A549 (cell line): ENCODE measurements around the gene PUDP. TPM values are rescaled to one million over a fixed set of nuclear protein-coding genes. Genes with fewer than 3 reads are reported as not detected.

Experiments
- ATAC-seq, 2 experiments: fragments of 200-7000 bp in 1 of 2; fragments of >200 bp in 1 of 2; cut with Nextera tagmentation in 1 of 2; cut with Tn5 transposase in 1 of 2; 3 replicates each; pipeline versions ENCODE4 v1.8.0 to v1.9.1; 2018 to 2020; ENCODE audit warnings: mild to moderate bottlenecking in 1 of 2, moderate library complexity in 1 of 2
- CTCF ChIA-PET: fragments of 300-600 bp; sonication (Branson Sonifier 250); formaldehyde crosslinking; extraction: SDS; loops from one replicate; lab custom pipeline; 2021; ENCODE audit warnings: antibody characterized with exemption, inconsistent platforms; lab: Yijun Ruan, JAX
- POLR2A ChIA-PET: fragments of 350-600 bp; formaldehyde crosslinking; extraction: SDS; loops from one replicate; lab custom pipeline; 2021; ENCODE audit warnings: antibody characterized with exemption, inconsistent platforms; lab: Yijun Ruan, JAX
- DNase-seq, 2 experiments: peaks; one replicate each; pipeline versions ENCODE4 v3.0.0 to v3.0.0-alpha.2; 2011 to 2016; ENCODE audit warnings: low read depth in 1 of 2, low spot score in 1 of 2
- FAIRE-seq: peaks from 2 replicates; lab custom pipeline; 2011; peaks lifted over from hg19 to GRCh38; lab: Jason Lieb, UNC
- H3K27ac ChIP-seq, 2 experiments: fragments of >200 bp; sonication (Bioruptor Twin); formaldehyde crosslinking; 3 replicates each; pipeline ENCODE4 v1.5.1; 2016 to 2017
- H3K4me1 ChIP-seq: fragments of >200 bp; sonication (Bioruptor Twin); formaldehyde crosslinking; 3 replicates; pipeline ENCODE4 v1.6.1; 2016
- H3K4me2 ChIP-seq: fragments of >200 bp; sonication (Bioruptor Twin); formaldehyde crosslinking; 3 replicates; pipeline ENCODE4 v1.6.1; 2016
- H3K4me3 ChIP-seq: fragments of >200 bp; sonication (Bioruptor Twin); formaldehyde crosslinking; 3 replicates; pipeline ENCODE4 v1.5.1; 2016
- H3K9me3 ChIP-seq: fragments of >200 bp; sonication (Bioruptor Twin); formaldehyde crosslinking; 3 replicates; pipeline ENCODE4 v1.6.1; 2016
- CBX2 ChIP-seq: fragments of 200-600 bp; sonication (generic); IDR thresholded peaks from 2 replicates; pipeline ENCODE4 v1.6.1; 2016; ENCODE audit warnings: low read depth, mild to moderate bottlenecking, borderline replicate concordance
- CBX8 ChIP-seq: fragments of 200-600 bp; sonication (generic); IDR thresholded peaks from 2 replicates; pipeline ENCODE4 v1.6.1; 2016
- CHD2 ChIP-seq: fragments of 150-350 bp; IDR thresholded peaks from 2 replicates; pipeline ENCODE4 v1.6.1; 2014; ENCODE audit warnings: low read length; ENCODE audit not compliant: partially characterized antibody
- EHF ChIP-seq: fragments of 250-450 bp; sonication (Bioruptor Pico); IDR thresholded peaks from 2 replicates; pipeline ENCODE4 v1.5.0; 2020; ENCODE audit warnings: mild to moderate bottlenecking
- ELK1 ChIP-seq: fragments of 150-350 bp; IDR thresholded peaks from 2 replicates; pipeline ENCODE4 v1.6.1; 2014; ENCODE audit warnings: low read depth, mild to moderate bottlenecking, low read length
- EP300 ChIP-seq, 2 experiments: fragments of >200 bp; sonication (Bioruptor Twin); formaldehyde crosslinking; IDR thresholded peaks; 2 replicates in 1 of 2; 3 replicates in 1 of 2; pipeline ENCODE4 v1.6.1; 2016 to 2017
- ESRRA ChIP-seq: fragments of 150-350 bp; IDR thresholded peaks from 2 replicates; pipeline ENCODE4 v1.6.1; 2014; ENCODE audit warnings: mild to moderate bottlenecking, low read length, borderline replicate concordance
- FOSL2 ChIP-seq, 2 experiments: fragments of 450-650 bp in 1 of 2; fragments of >200 bp in 1 of 2; sonication (Bioruptor Twin) in 1 of 2; formaldehyde crosslinking; IDR thresholded peaks; 2 replicates each; pipeline versions ENCODE4 v1.5.0 to v1.6.1; 2016 to 2020; ENCODE audit warnings: mild to moderate bottlenecking in 1 of 2, moderate library complexity in 1 of 2
- GATA3 ChIP-seq: IDR thresholded peaks from 2 replicates; pipeline ENCODE4 v1.6.1; 2012; ENCODE audit warnings: borderline replicate concordance
- HDAC2 ChIP-seq: fragments of 200-600 bp; sonication (generic); IDR thresholded peaks from 2 replicates; pipeline ENCODE4 v1.6.1; 2016
- HOXB13 ChIP-seq: fragments of 250-450 bp; sonication (Bioruptor Pico); IDR thresholded peaks from 2 replicates; pipeline ENCODE4 v1.5.0; 2020; ENCODE audit warnings: low read depth, mild to moderate bottlenecking, moderate library complexity
- JUNB ChIP-seq: fragments of >200 bp; sonication (Bioruptor Twin); formaldehyde crosslinking; IDR thresholded peaks from 2 replicates; pipeline ENCODE4 v1.6.1; 2016
- NFE2L2 ChIP-seq: fragments of 150-350 bp; conservative IDR thresholded peaks from 2 replicates; pipeline ENCODE4 v1.6.1; 2014; ENCODE audit warnings: low read length
- RARB ChIP-seq: fragments of 250-450 bp; sonication (Bioruptor Pico); IDR thresholded peaks from 2 replicates; pipeline ENCODE4 v1.8.0; 2021; ENCODE audit warnings: mild to moderate bottlenecking, moderate library complexity
- TFCP2L1 ChIP-seq: fragments of 250-450 bp; sonication (Bioruptor Pico); IDR thresholded peaks from 2 replicates; pipeline ENCODE4 v1.5.0; 2021; ENCODE audit warnings: mild to moderate bottlenecking
- ZNF302 ChIP-seq: fragments of 250-450 bp; sonication (Bioruptor Pico); IDR thresholded peaks from 2 replicates; pipeline ENCODE4 v1.9.0; 2021; ENCODE audit warnings: inconsistent platforms, mild to moderate bottlenecking, moderate library complexity
- ZSCAN20 ChIP-seq: fragments of 250-450 bp; sonication (Bioruptor Pico); IDR thresholded peaks from 2 replicates; pipeline ENCODE4 v1.8.0; 2022; ENCODE audit warnings: mild to moderate bottlenecking, moderate library complexity
- WGBS: methylation state at CpG from one replicate; pipeline ENCODE4 v1.1.6; 2017; ENCODE audit errors: missing lambda C conversion rate; 5-methylcytosine and 5-hydroxymethylcytosine counted together
- polyA plus RNA-seq, 4 experiments: library from polyadenylated mRNA; depleted of rRNA in 3 of 4; stranded (reverse); fragments of >200 nt; fragmentation: RNase III in 1 of 4; extraction: RNeasy Plus Mini Kit Qiagen cat#74134 plus additional on column Dnase treatment in 1 of 4; gene quantifications; 2 replicates in 3 of 4; 3 replicates in 1 of 4; pipeline ENCODE4 v1.2.3, GENCODE V29; 2011 to 2017
- TF ChIP-seq, protein P1 (sequence below): fragments of 250-450 bp; sonication (Bioruptor Pico); IDR thresholded peaks from 2 replicates; pipeline ENCODE4 v1.5.0; 2021; ENCODE audit warnings: mild to moderate bottlenecking, moderate library complexity, borderline replicate concordance
- TF ChIP-seq, protein P2 (sequence below): IDR thresholded peaks from 2 replicates; pipeline ENCODE4 v1.6.1; 2012
- TF ChIP-seq, protein P3 (sequence below): fragments of >200 bp; sonication (Bioruptor Twin); formaldehyde crosslinking; IDR thresholded peaks from 3 replicates; pipeline ENCODE4 v1.6.1; 2016

PUDP gene
- polyA plus RNA-seq, 2 of the 4 experiments (the other 2 are of a cell fraction) = 26.2 to 50.7 TPM

GRCh38 chrX:7074148-7074907 is 73.6 kb downstream of the PUDP start (continued):
- TF ChIP-seq ZNF302 (CRISPR knock-in tag) (no peak), FOSL2 (IDR thresholded peaks at IDR 0.05) (no peak), FOSL2 (CRISPR knock-in tag; IDR thresholded peaks at IDR 0.05) (no peak)

GRCh38 chrX:7073336-7073735 is 74.6 kb downstream of the PUDP start:
- Histone ChIP-seq H3K27ac (no peak overlapping the region), H3K4me2 (no peak overlapping the region), H3K4me1 (no peaks in the 10 kb centered on the region), H3K9me3 (no peaks in the 10 kb centered on the region), H3K4me3 (no peak overlapping the region)
- WGBS = 92% methylated on average over 3 of the region's 3 CpGs
- ChIA-PET CTCF (no interaction called here), POLR2A (no interaction called here)
- no peak for FAIRE-seq
- no peak for DNase-seq
- ATAC-seq = no peak
- TF ChIP-seq EHF (CRISPR knock-in tag) (no peak), ZSCAN20 (CRISPR knock-in tag) (no peak), CHD2 (no peak), CBX2 (no peak), TFCP2L1 (CRISPR knock-in tag) (no peak), FOSL2 (IDR thresholded peaks at IDR 0.05) (no peak), FOSL2 (CRISPR knock-in tag; IDR thresholded peaks at IDR 0.05) (no peak), ELK1 (no peak), HDAC2 (no peak), EP300 (IDR thresholded peaks at IDR 0.05) (no peak), HOXB13 (CRISPR knock-in tag) (no peak)

DNA sequence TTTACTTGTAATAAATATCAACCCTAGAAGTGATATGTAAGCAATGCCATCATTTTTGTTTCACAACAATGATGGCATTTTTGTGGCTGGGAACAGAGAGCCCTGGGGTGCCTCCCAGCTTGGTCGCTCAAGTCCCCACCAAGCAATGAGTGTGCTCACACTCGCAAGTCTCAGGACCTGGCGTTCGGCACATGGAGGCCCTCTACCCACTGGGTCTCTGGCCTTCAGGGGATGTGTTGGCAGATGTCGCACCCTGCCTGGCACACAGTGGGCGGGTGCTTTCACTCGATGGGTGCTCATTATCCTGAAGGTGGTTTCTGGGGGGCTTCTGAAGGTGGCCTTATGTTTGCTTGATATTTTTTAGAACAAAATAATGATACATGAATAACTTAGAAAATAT is 75.1 kb downstream of the PUDP start:
- Histone ChIP-seq H3K4me2 (no peak overlapping the region), H3K4me1 (no peaks in the 10 kb centered on the region), H3K9me3 (no peaks in the 10 kb centered on the region), H3K27ac (no peak overlapping the region), H3K4me3 (no peak overlapping the region)
- ATAC-seq = no peak
- 87% methylated on average over 7 of the region's 7 CpGs for WGBS
- no peak for DNase-seq
- CTCF ChIA-PET = no interaction called here
- POLR2A ChIA-PET = no interaction called here
- no peak for TF ChIP-seq GATA3
- no peak for TF ChIP-seq RARB (CRISPR knock-in tag)
- TF ChIP-seq ELK1 = no peak
- TF ChIP-seq CHD2 = no peak
- TF ChIP-seq, protein P1, sequence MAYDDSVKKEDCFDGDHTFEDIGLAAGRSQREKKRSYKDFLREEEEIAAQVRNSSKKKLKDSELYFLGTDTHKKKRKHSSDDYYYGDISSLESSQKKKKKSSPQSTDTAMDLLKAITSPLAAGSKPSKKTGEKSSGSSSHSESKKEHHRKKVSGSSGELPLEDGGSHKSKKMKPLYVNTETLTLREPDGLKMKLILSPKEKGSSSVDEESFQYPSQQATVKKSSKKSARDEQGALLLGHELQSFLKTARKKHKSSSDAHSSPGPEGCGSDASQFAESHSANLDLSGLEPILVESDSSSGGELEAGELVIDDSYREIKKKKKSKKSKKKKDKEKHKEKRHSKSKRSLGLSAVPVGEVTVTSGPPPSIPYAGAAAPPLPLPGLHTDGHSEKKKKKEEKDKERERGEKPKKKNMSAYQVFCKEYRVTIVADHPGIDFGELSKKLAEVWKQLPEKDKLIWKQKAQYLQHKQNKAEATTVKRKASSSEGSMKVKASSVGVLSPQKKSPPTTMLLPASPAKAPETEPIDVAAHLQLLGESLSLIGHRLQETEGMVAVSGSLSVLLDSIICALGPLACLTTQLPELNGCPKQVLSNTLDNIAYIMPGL (CRISPR knock-in tag) = no peak
- TF ChIP-seq JUNB = no peak
- no peak for TF ChIP-seq EP300 (IDR thresholded peaks at IDR 0.05)
- TF ChIP-seq, protein P2, sequence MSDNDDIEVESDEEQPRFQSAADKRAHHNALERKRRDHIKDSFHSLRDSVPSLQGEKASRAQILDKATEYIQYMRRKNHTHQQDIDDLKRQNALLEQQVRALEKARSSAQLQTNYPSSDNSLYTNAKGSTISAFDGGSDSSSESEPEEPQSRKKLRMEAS = no peak
- TF ChIP-seq CBX8 = no peak
- no peak for TF ChIP-seq ESRRA
- no peak for TF ChIP-seq NFE2L2
- TF ChIP-seq, protein P3, sequence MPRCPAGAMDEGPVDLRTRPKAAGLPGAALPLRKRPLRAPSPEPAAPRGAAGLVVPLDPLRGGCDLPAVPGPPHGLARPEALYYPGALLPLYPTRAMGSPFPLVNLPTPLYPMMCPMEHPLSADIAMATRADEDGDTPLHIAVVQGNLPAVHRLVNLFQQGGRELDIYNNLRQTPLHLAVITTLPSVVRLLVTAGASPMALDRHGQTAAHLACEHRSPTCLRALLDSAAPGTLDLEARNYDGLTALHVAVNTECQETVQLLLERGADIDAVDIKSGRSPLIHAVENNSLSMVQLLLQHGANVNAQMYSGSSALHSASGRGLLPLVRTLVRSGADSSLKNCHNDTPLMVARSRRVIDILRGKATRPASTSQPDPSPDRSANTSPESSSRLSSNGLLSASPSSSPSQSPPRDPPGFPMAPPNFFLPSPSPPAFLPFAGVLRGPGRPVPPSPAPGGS = no peak
- FAIRE-seq = no peak
